Peyer's patch (tissue), 4 donors: Measurements from ENCODE around the gene MLLT10. TPM values are rescaled to one million over a fixed set of nuclear protein-coding genes. Genes with fewer than 3 reads are reported as not detected.

ENCODE experiments used
- DNase-seq, 3 donors: peaks; one replicate each; pipeline ENCODE4 v3.0.0-alpha.2; 2017 to 2019
- H3K27ac ChIP-seq, 4 donors: fragments of 200-600 bp; sonication (generic); one replicate each; pipeline ENCODE4 v1.5.1; 2016 to 2019
- H3K27me3 ChIP-seq, 2 donors: fragments of 200-600 bp; sonication (generic); one replicate each; pipeline ENCODE4 v1.5.1; 2019
- H3K36me3 ChIP-seq, 3 donors: fragments of 200-600 bp; sonication (generic); one replicate each; pipeline ENCODE4 v1.5.1; 2016 to 2019
- H3K4me1 ChIP-seq, 4 donors: fragments of 200-600 bp; sonication (generic); one replicate each; pipeline ENCODE4 v1.5.1; 2016 to 2019
- H3K4me3 ChIP-seq, 4 donors: fragments of 200-600 bp; sonication (generic); 1 replicate in 3 of 4; 2 replicates in 1 of 4; pipeline ENCODE4 v1.5.1; 2016 to 2019; ENCODE audit warnings: mild to moderate bottlenecking in 1 of 4
- H3K9me3 ChIP-seq, 4 donors: fragments of 200-600 bp; sonication (generic); one replicate each; pipeline ENCODE4 v1.5.1; 2016 to 2019; ENCODE audit warnings: mild to moderate bottlenecking in 1 of 4
- POLR2A ChIP-seq, 2 donors: fragments of 450-650 bp; IDR thresholded peaks; one replicate each; pipeline ENCODE4 v1.5.1; 2017; ENCODE audit warnings: antibody characterized with exemption in 2 of 2, mild to moderate bottlenecking in 2 of 2, moderate library complexity in 2 of 2
- total RNA-seq, 4 donors: library from RNA; depleted of rRNA; stranded (reverse); fragments of >200 nt; gene quantifications; one replicate each; pipeline ENCODE4 v1.1.0, GENCODE V29; 2016
- TF ChIP-seq, protein P1 (sequence below), 6 experiments: fragments of 450-650 bp in 4 of 6; fragments of 200-600 bp in 2 of 6; sonication (generic) in 1 of 6; IDR thresholded peaks; one replicate each; pipeline ENCODE4 v1.5.1; 2017 to 2019; ENCODE audit warnings: antibody characterized with exemption in 6 of 6, mild to moderate bottlenecking in 3 of 6, moderate library complexity in 1 of 6

MLLT10 gene
- total RNA-seq, 4 donors from 2014 or later: 25.2 to 65.2 (median 40.1) TPM

DNA sequence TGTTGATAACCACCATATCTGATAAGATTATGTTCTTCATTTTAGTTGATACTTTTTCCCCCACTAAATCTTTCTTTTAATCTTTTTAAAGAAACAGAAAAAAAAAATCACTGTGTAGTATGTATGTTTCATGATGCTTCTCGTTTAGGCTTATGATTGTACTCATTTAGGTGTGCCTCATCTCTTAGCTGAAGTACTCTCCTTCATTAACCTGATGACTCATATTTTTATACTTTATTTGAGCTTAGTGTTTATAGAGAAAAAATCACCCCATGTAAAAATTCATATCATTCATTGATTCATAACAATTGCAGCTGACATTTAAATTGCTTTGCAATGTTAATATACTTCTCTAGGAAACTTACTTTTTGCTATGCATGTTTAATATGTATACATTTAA, 158.9 kb downstream of the MLLT10 start:
- Histone ChIP-seq H3K36me3 (peaks cover 0 to 7% (median 0%) of the 10 kb centered on the region in 3 donors), H3K27ac (no peak overlapping the region), H3K27me3 (no peaks in the 10 kb centered on the region), H3K4me1 (no peaks in the 10 kb centered on the region), H3K9me3 (no peaks in the 10 kb centered on the region), H3K4me3 (no peak overlapping the region)
- TF ChIP-seq, protein P1, sequence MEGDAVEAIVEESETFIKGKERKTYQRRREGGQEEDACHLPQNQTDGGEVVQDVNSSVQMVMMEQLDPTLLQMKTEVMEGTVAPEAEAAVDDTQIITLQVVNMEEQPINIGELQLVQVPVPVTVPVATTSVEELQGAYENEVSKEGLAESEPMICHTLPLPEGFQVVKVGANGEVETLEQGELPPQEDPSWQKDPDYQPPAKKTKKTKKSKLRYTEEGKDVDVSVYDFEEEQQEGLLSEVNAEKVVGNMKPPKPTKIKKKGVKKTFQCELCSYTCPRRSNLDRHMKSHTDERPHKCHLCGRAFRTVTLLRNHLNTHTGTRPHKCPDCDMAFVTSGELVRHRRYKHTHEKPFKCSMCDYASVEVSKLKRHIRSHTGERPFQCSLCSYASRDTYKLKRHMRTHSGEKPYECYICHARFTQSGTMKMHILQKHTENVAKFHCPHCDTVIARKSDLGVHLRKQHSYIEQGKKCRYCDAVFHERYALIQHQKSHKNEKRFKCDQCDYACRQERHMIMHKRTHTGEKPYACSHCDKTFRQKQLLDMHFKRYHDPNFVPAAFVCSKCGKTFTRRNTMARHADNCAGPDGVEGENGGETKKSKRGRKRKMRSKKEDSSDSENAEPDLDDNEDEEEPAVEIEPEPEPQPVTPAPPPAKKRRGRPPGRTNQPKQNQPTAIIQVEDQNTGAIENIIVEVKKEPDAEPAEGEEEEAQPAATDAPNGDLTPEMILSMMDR (IDR thresholded peaks at IDR 0.05): no peak
- TF ChIP-seq POLR2A (IDR thresholded peaks at IDR 0.05): no peak
- no peak for DNase-seq

DNA sequence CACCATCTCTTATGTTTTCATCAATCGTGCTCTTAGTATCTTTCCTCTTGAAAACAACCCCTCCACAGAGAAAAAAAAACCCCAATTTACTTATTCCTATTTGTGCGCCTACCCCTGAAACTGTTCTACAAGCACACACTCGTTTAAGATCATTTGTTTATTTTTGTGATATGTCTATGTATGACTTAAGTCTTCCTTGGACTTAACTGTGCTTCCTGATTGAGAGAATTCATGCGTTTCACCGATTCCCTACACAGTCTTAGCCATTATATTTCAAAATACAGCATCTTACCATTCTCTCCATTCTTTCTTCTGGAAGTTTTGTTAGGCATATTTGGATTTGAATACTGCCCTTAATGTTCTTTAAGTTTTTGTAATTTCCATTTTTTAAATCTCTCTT, 159.4 kb downstream of the MLLT10 start:
- H3K36me3 ChIP-seq: peaks cover 0 to 11% (median 0%) of the 10 kb centered on the region in 3 donors
- TF ChIP-seq POLR2A (IDR thresholded peaks at IDR 0.05): no peak
- no peaks in the 10 kb centered on the region for H3K27me3 ChIP-seq
- H3K9me3 ChIP-seq: no peaks in the 10 kb centered on the region
- no peak for DNase-seq
- no peak overlapping the region for H3K4me3 ChIP-seq
- no peak overlapping the region for H3K27ac ChIP-seq
- no peaks in the 10 kb centered on the region for H3K4me1 ChIP-seq

DNA sequence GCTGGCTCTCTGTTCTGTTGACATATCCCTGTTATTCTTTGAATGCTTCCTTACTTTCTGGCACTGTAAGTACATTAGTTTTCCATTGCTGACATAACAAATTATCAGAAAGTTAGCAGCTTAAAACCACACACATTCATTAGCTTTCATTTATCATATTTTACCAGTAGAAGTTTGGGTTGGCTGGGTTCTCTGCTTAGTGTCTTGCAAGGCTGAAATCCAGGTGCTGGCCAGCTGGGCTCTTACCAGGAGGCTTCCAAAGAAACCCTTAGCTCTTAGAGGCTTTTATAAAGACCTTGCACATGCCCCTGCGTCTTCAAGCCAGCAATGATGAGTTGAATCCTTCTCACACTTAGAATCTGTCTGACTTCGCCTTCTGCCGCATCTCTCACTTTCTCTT, 160.6 kb downstream of the MLLT10 start:
- no peak for DNase-seq
- no peaks in the 10 kb centered on the region for H3K27me3 ChIP-seq
- peaks cover 0 to 3% (median 0%) of the 10 kb centered on the region in 4 donors for H3K9me3 ChIP-seq
- H3K36me3 ChIP-seq: peaks cover 0 to 11% (median 0%) of the 10 kb centered on the region in 3 donors
- TF ChIP-seq, protein P1 (IDR thresholded peaks at IDR 0.05): no peak
- no peak for TF ChIP-seq POLR2A (IDR thresholded peaks at IDR 0.05)
- no peak overlapping the region for H3K27ac ChIP-seq
- H3K4me1 ChIP-seq: no peaks in the 10 kb centered on the region
- no peak overlapping the region for H3K4me3 ChIP-seq

DNA sequence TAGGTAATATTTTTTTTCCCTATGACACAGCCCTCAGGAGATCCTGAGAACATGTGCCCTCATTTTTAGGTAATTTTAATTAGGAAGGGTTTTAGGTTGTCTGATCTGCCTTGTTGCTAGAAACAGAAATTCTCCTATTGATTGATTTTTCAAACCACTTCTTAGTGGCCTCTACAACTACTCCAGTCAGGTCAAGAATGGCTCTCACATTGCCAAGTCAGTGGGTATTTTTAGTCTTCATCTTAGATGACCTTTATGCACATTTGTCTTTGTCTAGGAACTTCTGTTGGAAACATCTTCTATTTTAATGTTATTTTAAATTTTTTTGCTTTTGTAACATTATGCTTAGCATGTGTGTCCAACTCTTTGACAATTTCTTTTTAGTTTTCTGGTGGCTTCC, 162.3 kb downstream of the MLLT10 start:
- Histone ChIP-seq H3K9me3 (peaks cover 0 to 5% (median 1%) of the 10 kb centered on the region in 4 donors), H3K27ac (no peak overlapping the region), H3K36me3 (peaks cover 0 to 11% (median 0%) of the 10 kb centered on the region in 3 donors), H3K4me3 (no peak overlapping the region), H3K27me3 (no peaks in the 10 kb centered on the region), H3K4me1 (no peaks in the 10 kb centered on the region)
- no peak for DNase-seq
- TF ChIP-seq, protein P1 (IDR thresholded peaks at IDR 0.05): no peak
- no peak for TF ChIP-seq POLR2A (IDR thresholded peaks at IDR 0.05)

DNA sequence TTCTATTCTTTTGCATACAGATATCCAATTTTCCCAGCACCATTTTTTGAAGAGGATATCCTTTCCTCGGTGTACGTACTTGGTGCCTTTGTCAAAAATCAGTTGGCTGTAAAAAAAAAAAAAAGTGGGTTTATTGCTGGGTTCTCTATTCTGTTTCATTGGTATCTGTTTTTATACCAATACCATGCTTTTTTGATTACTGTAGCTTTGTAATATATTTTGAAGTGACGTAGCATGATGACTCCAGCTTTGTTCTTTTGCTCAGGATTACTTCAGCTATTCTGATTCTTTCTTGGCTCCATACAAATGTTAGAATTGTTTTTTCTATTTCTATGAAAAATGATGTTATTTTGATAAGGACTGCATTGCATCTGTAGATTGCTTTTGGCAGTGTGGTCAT, 165.5 kb downstream of the MLLT10 start:
- peaks cover 0 to 4% (median 0%) of the 10 kb centered on the region in 3 donors for H3K36me3 ChIP-seq
- no peak overlapping the region for H3K4me3 ChIP-seq
- no peak for DNase-seq
- H3K4me1 ChIP-seq: no peaks in the 10 kb centered on the region
- peaks cover 0 to 5% (median 1%) of the 10 kb centered on the region in 4 donors for H3K9me3 ChIP-seq
- TF ChIP-seq, protein P1 (IDR thresholded peaks at IDR 0.05): no peak
- TF ChIP-seq POLR2A (IDR thresholded peaks at IDR 0.05): no peak
- no peak overlapping the region for H3K27ac ChIP-seq
- no peaks in the 10 kb centered on the region for H3K27me3 ChIP-seq

DNA sequence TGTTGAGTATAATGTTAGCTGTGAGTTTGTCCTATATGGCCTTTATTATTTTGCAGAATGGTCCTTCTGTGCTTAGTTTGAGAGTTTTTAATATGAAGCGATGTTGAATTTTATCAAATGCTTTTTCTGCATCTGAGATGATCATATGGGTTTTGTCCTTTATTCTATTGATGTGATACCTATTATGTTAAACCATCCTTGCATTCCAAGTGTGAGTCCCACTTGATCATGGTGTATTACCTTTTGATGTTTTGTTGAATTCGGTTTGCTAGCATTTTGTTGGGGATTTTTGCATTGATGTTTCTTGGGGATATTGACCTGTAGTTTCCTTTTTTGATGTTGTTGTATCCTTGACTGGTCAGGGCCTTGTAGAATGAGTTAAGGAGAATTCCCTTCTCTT, 166.4 kb downstream of the MLLT10 start:
- Histone ChIP-seq H3K4me1 (no peaks in the 10 kb centered on the region), H3K27ac (no peak overlapping the region), H3K27me3 (no peaks in the 10 kb centered on the region), H3K9me3 (peaks cover 0 to 5% (median 1%) of the 10 kb centered on the region in 4 donors), H3K36me3 (peaks cover 0 to 4% (median 0%) of the 10 kb centered on the region in 3 donors), H3K4me3 (no peak overlapping the region)
- TF ChIP-seq POLR2A (IDR thresholded peaks at IDR 0.05): no peak
- TF ChIP-seq, protein P1 (IDR thresholded peaks at IDR 0.05): no peak
- no peak for DNase-seq
